Stimulated activated CD4-positive, alpha-beta T cell treated with anti-CD3 and anti-CD28 coated beads, Interleukin-1b, Interleukin-23, amount 100 ng/mL, for 1 hour (primary cell): ENCODE data around the gene PSENEN.

Experiments
- DNase-seq, 2 donors: peaks; one replicate each; pipeline ENCODE4 v3.0.0-alpha.2; 2020; ENCODE audit warnings: low read depth in 2 of 2

Gene PSENEN

GRCh38 chr19:35745328-35746086 is at the start of gene PSENEN, which contains the start of gene U2AF1L4:
Gene PSENEN (plus strand): TSS chr19:35745651. CDS start chr19:35745931, 280 bp downstream.
Gene U2AF1L4 (minus strand): TSS chr19:35745418. CDS start chr19:35745391, 27 bp downstream.
- peak; percentile 78 to 96 for DNase-seq

- DNase-seq, result no peak
Observed at GRCh38 chr19:35695895-35696422, 49.5 kb upstream of the PSENEN start.

DNA sequence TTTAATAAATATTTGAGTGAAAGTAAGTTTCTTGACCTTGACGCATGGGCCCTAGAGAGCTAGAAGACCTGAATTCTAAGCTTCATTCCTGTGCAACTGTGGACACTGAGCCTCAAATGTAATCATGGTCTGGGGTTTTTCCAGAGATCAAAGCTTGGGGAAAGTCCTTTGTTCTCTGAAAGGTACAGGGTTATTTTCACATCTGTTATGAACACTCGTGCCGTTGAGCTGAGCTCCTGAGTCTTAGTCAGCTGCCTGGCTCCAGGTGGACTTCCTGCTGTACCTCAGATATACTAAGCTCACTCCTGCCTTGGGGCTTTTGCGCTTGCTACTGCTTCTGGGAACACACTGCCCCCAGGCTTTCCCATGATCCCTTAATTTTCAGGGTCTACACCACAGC is 48.6 kb upstream of the PSENEN start:
- DNase-seq, result no peak

GRCh38 chr19:35702223-35703012 is 43.0 kb upstream of the PSENEN start:
- DNase-seq, result peak; percentile 74 to 81

DNA sequence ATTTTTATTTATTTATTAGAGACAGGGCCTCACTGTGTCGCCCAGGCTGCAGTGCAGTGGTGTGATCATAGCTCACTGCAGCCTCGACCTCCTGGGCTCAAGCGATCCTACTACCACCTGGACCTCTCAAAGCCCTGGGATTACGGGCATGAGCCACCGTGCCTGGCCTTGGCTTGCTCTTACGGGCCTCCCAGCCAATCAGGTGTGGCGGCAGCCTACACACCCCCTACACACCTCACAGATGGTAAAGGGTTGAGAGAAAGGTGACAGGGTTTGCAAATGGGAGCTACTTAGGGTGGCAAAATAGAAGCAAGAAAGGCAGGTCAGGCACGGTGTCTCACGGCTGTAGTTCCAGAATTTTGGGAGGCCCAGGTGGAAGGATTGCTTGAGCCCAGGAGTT is 42.1 kb upstream of the PSENEN start:
- DNase-seq, result no peak

DNA sequence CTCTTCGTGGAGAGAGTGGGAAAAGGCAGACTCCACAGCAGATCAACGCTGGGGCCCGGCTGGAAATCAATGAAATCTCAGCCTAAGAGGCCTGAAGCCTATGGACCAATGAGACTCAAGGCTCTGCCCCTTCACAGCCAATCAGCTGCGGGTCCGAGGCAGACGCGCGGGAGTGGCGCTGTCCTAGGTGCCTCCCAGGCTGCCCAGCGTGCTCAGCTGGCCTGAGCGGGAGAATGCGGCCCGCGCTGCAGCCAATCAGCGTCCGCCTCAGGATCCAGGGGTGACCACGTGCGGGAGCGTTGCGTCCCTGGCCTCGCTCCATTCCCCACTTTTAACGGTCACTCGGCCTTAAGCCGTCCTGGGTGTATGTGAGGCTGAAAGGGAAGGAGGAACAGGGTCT is 41.2 kb upstream of the PSENEN start, which contains the start of gene ZBTB32:
Gene ZBTB32, plus strand, starts transcription at position 341 of the 400 bp plus-strand sequence. CDS start 10,069 bp downstream, outside the sequence.
- DNase-seq, result no peak

GRCh38 chr19:35708391-35708790 is 37.1 kb upstream of the PSENEN start:
- no peak for DNase-seq

- no peak for DNase-seq
Observed at GRCh38 chr19:35710784-35711723, 34.4 kb upstream of the PSENEN start.

DNA sequence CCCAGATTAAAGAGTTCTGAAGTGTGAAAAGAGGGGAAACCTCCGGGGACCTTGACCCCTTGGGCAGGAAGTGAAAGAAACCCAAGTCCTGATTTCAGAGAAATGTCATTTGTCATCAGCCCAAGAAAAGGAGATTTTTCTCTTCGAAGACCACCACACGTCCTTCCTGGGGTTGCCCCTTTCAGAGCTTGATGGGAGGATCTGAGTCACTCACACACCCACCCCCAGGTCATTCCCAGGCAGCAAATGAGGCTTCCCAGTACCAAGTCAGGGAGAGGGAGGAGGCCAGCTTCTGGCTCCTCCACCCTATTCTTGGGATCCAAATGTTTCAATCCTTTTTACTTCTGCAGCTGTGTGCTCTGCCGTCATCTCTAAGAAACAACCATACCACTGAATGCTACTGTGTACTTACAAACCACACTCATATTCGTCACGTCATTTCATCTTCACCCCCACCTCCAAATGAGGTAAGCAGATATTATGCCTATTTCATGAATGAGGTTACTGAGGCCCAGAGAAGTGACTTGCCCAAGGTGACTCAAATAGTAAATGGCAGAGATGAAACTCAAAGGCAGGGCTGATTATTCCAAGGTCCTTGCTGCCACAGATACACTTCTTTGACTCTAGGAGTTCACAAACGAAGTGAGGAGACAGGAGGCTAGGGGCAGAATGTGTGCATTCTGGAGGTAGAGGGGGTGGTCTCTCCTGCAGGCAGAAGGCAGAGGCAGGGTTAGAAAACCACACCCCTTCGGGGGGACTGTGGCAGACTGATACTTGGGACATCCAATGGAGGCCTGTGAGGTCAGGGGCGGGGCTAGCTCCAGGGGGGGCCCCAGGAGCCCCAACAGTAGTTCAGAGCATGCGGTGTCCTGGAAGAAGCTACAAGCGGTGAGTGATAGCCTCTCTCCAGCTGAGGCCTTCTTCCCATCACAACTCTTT is 32.6 kb upstream of the PSENEN start:
- DNase-seq, result no peak

DNA sequence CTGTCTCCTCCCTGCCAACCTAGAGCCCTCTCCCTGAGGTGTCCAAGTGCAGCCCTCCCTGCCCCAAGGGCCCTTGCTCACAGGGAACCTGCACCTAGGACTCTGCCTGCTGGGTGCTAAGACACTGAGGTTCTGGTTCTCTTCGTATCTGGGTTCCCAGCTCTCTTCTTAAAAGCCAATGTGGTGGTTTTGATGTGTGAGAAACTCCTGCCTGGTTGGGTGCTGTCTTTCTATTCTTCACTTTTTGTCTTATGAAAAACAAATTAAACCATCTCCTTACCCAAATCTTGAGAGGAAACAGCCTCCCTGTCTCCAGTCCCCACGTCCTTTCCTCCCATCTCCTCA is 32.0 kb upstream of the PSENEN start:
- DNase-seq, result no peak

GRCh38 chr19:35713904-35714495 is 31.5 kb upstream of the PSENEN start:
- DNase-seq, result no peak

- no peak for DNase-seq
Observed at GRCh38 chr19:35714601-35715354, 30.7 kb upstream of the PSENEN start.

GRCh38 chr19:35715355-35715809 is 30.1 kb upstream of the PSENEN start:
- DNase-seq, result no peak

DNA sequence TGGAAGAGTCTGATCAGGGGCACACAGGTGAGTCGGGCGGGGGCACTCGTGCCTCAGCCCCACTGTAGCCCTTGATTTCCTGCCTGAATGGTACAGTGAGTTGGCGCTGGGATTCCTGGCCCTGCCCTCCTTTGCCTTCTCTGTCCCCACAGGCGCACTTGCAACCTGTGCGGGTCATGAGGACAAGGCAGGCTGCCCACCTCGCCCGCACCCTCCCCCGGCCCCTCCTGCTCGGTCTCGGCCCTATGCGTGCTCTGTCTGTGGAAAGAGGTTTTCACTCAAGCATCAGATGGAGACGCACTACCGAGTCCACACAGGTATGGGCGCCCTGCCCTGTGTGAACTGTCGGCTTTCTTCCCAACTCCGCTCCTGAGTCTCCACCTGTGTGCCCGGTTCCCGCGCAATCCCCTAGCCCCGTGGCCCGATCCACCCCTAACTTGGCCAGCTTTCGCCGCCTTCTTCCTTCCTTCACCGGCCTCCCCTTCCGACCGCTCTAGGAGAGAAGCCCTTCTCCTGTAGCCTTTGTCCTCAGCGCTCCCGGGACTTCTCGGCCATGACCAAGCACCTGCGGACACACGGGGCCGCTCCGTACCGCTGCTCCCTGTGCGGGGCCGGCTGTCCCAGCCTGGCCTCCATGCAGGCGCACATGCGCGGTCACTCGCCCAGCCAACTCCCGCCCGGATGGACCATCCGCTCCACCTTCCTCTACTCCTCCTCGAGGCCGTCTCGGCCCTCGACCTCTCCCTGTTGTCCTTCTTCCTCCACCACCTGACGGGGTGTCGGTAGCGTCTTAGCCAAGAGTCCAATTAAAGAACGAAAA is 29.3 kb upstream of the PSENEN start:
- DNase-seq, result no peak

- DNase-seq, result peak; percentile 91 to 94
Observed at GRCh38 chr19:35716801-35717664, 28.4 kb upstream of the PSENEN start.

GRCh38 chr19:35717665-35718344 is 27.6 kb upstream of the PSENEN start, which contains the start of gene KMT2B:
Gene KMT2B (plus strand): TSS chr19:35718003. CDS start chr19:35718019, 16 bp downstream.
- DNase-seq, result no peak
